Measurements from ENCODE around the gene PDGFD.

Gene PDGFD

GRCh38 chr11:104093426-104094280 lies 70.3 kb downstream of the PDGFD start:
- DNase-seq (ENCODE audit: low read depth), result no peak

DNA sequence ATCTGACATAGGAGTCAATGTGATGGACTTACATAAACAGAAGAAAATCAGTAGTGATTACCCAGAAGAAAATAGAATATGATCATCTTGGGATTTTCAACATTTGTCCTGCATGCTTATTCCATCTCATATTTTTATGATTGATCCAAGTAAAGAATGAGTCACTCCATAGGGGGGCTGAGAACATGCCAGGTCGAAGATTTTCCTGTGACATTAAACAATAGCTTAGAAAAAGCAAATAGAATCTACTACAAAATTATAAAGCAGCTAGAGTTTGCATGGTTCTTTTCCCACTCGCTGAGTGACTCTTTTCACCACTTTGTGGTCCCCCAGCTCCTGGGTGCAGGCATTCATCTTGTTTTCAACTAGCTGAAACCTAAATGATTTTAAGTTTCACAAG lies 71.2 kb downstream of the PDGFD start:
- no peak for DNase-seq (ENCODE audit: low read depth)

GRCh38 chr11:104091281-104092096 lies 72.5 kb downstream of the PDGFD start:
- no peak for DNase-seq (ENCODE audit: low read depth)

GRCh38 chr11:104090767-104091166 lies 73.2 kb downstream of the PDGFD start:
- no peak for DNase-seq (ENCODE audit: low read depth)

DNA sequence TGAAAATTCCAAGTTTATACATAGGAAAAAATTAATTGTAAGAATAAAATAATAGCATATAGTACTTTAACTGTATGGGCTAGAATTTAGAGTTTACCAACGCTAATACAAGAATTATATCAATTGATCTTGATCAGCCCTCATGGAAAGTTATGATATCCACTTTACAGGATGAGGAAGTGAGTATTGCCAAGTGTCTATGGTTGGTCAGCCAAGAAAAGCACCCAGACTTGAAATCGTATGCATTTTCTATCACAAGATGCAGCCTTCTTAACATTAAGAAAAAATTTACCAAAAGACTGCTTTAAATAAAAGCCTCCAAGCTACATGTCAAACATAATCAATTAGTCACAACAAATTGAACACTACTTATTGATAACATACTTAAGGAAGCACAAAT lies 74.5 kb downstream of the PDGFD start:
- DNase-seq (ENCODE audit: low read depth), result no peak

- no peak for DNase-seq (ENCODE audit: low read depth)
These were observed 77.3 kb downstream of the PDGFD start for GRCh38 chr11:104086621-104087020.

DNA sequence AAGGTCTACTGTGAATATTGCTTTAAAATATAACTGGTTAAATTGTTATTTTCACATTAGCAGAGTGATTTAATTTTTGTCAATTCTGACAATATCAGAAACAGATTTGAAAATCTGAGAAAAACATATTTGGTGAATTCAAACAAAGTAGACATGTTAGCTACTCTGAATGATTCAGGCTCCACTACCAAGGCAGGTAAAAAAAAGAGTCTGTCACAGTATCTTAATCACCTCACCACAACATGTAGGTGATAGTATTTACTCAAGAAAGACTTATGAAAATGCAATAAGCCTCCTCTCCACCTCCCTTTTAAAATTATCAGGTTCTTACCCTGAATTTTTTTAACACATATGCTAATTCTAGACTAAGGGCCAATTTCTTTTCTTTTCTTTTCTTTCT lies 85.0 kb downstream of the PDGFD start:
- no peak for DNase-seq (ENCODE audit: low read depth)

- no peak for DNase-seq (ENCODE audit: low read depth)
These were observed 85.7 kb downstream of the PDGFD start for GRCh38 chr11:104078245-104078644.

DNA sequence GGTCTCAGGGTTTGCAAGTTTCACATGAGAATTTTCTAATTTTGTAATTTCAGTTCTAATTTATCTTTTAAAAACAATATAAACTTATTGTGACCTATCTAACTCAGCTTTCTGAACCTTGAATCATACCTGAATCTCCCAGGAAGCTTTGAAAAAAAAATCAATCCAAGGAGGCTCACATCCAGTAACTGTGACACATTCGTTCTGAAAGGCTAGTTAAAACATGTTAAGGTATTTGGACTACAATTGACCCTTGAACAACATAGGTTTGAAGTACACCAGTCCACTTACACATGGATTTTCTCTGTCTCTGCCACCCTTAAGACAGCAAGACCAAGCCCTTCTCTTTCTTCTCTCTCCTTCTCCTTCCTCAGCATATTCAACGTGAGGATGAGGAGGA lies 87.5 kb downstream of the PDGFD start:
- DNase-seq (ENCODE audit: low read depth), result no peak

DNA sequence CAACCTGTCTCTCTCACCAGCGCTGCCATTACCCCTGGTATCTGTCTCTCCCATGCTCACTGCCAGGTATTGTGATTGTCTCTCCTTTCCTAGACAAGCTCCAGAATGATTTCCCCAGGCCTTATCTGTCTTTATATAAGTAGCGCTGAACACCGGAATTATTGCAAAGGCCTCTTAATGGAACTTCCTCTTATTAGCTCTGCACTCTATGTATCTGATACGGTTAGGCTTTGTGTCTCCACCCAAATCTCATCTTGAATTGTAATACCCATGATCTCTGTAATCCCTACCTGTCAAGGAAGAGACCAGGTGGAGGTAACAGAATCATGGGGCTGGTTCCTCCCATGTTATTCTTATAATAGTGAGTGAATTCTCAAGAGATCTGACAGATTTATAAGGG lies 88.2 kb downstream of the PDGFD start:
- no peak for DNase-seq (ENCODE audit: low read depth)

GRCh38 chr11:104075091-104075490 lies 88.9 kb downstream of the PDGFD start:
- no peak for DNase-seq (ENCODE audit: low read depth)

DNA sequence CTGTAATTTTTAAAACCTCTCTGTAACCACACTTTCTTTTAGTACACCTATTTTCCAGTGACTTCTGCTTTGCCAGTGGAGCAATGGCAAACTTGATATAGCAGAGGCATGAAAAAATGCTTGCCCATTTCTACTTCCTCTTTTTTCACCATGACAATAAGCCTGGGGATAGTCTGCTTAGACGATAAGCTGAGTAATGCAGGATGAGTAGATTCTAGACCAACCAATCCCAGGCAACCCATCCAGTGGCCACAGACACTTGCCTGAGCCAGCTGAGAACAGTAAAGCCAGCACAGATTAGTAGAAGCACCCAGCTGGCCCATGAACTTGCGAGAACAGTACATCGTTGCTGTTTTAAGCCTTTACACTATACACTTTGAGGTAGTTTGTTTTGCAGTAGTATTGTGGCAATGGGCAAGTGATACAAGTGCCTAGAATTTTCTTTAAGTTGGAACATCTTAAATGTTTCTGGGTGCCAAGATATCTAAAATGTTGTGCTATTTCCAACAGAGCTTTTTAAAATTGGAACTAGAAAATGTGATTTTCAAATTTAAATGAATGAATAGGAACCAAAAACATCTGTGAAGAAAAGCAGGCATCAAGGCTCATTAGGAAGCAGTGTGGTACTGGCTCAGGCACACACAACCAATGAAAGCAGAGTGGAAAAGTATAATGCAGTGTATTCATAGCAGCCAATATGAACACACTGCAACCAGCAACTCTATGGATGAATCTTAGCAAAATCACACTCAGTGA lies 89.8 kb downstream of the PDGFD start:
- DNase-seq (ENCODE audit: low read depth), result no peak

- no peak for DNase-seq (ENCODE audit: low read depth)
These were observed 96.4 kb downstream of the PDGFD start for GRCh38 chr11:104067534-104067933.

- no peak for DNase-seq (ENCODE audit: low read depth)
These were observed 99.8 kb downstream of the PDGFD start for GRCh38 chr11:104064034-104064630.

GRCh38 chr11:104061853-104062521 lies 102.0 kb downstream of the PDGFD start:
- DNase-seq (ENCODE audit: low read depth), result no peak

- no peak for DNase-seq (ENCODE audit: low read depth)
These were observed 103.1 kb downstream of the PDGFD start for GRCh38 chr11:104060820-104061219.

DNA sequence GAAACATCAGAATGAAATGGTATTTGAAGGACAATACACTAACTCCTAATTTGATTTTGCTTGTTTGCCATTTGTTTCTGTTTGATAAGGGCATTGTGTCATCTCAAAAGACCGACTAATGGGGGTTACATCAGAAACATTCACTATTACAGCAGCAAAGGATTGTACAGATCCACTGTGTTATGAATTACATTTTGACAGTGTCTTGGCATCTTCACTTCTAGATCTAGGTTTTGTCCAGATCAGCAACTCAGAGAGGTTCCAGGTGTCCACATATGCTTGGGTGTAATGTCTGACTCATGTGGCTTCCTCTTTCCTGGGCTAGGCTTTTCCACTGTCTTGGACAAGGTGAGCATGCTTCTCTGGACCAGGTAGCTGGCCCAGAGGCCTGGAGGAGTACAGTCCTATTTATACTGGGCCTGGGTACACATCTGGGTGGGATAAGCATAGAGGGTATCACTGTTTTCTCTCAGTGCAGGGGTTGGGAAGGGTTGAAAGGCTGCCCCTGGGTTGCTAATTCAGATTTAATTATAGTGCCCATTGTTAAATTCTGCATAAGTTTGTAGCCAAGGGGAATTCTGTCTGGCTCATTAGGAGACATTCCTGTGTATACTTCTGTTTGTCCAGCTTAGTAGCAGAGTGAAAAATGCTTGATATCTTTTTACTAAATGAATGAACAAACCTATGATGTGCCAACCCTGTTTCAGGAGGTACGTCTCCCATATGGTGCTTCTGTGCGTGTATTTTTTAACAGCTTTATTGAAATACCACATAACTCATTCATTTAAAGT lies 103.7 kb downstream of the PDGFD start:
- DNase-seq (ENCODE audit: low read depth), result no peak

DNA sequence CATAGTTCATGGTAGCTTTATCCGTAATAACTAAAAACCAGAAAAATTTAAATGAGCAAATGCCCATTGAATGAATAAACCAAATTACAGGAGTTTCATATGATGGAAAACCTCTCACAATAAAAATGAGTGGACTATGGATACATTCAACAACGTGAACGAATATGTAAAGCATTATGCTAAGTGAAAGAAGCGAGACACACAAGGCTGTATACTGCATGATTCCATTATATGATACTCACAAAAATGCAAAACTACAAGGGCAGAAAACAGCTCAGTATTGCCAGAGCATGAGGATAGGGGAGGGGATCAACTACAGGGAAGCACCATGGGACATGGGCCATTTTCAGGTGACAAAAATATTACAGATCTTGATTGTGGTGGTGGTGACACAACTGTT lies 105.3 kb downstream of the PDGFD start:
- DNase-seq (ENCODE audit: low read depth), result no peak

DNA sequence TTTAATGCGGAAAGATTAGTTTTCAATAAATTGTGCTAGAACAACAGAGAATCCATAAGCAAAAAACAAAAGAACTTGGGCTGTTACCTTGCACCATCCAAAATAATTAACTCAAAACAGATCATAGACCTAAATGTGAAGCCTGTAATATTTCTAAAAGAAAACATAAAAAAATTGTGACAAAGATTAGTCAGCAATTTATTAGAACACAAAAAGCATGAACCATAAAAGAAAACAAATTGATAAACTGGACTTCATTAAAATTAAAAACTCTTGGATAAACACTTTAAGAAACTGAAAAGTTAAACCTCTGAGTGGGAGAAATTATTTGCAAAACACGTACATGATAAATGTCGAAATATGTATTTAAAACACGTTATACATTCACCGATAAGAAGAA lies 106.0 kb downstream of the PDGFD start:
- no peak for DNase-seq (ENCODE audit: low read depth)

DNA sequence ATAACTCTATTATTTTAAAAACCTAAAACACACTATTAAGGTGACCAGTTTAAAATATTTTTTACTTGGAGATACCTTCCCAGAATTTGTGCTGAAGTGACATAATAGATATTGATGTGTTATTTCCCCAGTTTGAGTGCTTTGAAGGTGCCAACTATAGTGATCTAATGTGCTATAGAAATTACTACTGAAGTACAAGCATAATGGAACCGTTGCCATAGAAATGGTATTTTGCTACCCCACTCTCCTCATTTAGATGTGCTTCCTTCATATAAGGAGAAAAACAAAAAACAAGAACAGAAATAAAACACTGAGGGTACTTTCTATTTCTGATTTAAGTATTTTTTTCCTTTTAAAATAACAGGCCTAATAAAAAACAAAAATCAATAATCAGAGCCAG lies 108.4 kb downstream of the PDGFD start:
- DNase-seq (ENCODE audit: low read depth), result no peak

Data from activated T-cell treated with anti-CD3 and anti-CD28 coated beads for 1 hour (primary cell).